ENCODE measurements around the gene IRS2.

- TF ChIP-seq EZH2 (IDR thresholded peaks at IDR 0.05; ENCODE audit: insufficient read depth, poor library complexity, severe bottlenecking), result no peak
- TF ChIP-seq EZH2phosphoT487 (IDR thresholded peaks at IDR 0.05; ENCODE audit: insufficient read depth, low read depth), result no peak
Measured at GRCh38 chr13:109788372-109789111, 2.2 kb upstream of the IRS2 start.
